ENCODE data around the gene RNF208. TPM values are rescaled to one million over a fixed set of nuclear protein-coding genes. Genes with fewer than 3 reads are reported as not detected.
A peak's percentile ranks its signal among the peaks of the same experiment; 100 is the strongest.

Gene RNF208
- polyA plus RNA-seq, 1 donor (not counting 4 experiments of a cell fraction or from before 2014, with no cell fraction given), result not detected

DNA sequence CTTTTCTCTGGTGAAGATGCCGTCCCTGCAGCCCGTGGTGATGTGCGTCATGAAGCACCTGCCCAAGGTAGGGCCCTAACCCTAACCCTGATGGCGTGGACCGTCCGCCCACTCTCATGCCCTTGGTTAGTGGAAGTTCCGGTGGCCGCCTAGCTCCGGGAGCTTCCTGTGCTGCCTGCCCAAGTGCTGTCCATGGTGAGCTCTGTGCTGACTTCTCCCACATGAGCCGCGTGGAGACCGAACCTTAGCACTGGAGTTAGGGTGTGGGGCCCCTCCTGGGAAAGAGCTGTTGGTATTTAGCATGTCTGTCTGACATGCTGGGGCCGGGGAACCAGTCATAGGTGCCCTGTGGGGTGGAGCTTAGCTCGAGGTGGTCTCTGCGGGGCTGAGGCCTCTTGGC is 34.3 kb upstream of the RNF208 start:
- Histone ChIP-seq H4K20me1 (ENCODE audit: control insufficient read depth, extremely low read depth, insufficient read depth, low read length) (no peaks in the 10 kb centered on the region), H3K9ac (ENCODE audit: control insufficient read depth, extremely low read depth, insufficient read depth, low read length) (peak overlapping the region; percentile 83), H3K4me1 (ENCODE audit: control insufficient read depth, extremely low read depth, insufficient read depth, low read length) (peaks cover 15% of the 10 kb centered on the region), H3K9me3 (ENCODE audit: control insufficient read depth, low read depth, low read length) (no peaks in the 10 kb centered on the region), H3K79me2 (ENCODE audit: control insufficient read depth, insufficient read depth, low read length) (peaks cover 26% of the 10 kb centered on the region), H3K4me2 (ENCODE audit: control insufficient read depth, extremely low read depth, insufficient read depth, low read depth, low read length) (peak overlapping the region; percentile 91), H3K9me1 (ENCODE audit: control insufficient read depth, extremely low read depth, insufficient read depth, low read length) (no peaks in the 10 kb centered on the region), H3K27me3 (ENCODE audit: control insufficient read depth, extremely low read depth, insufficient read depth, low read length) (no peaks in the 10 kb centered on the region), H3K36me3 (ENCODE audit: control insufficient read depth in 2 of 2, extremely low read depth in 1 of 2, insufficient read depth in 2 of 2, low read length in 2 of 2) (peaks cover 8 to 22% of the 10 kb centered on the region in 2 experiments), H3K4me3 (ENCODE audit: control insufficient read depth in 2 of 3, extremely low read depth in 1 of 3, insufficient read depth in 2 of 3, low read depth in 1 of 3, low read length in 3 of 3) (peak overlapping the region; percentile 70 to 97 (median 84)), H2AFZ (ENCODE audit: control insufficient read depth, low read length) (no peak overlapping the region), H3K27ac (ENCODE audit: control insufficient read depth, insufficient read depth, low read length) (no peak overlapping the region)
- no peak for TF ChIP-seq EZH2 (IDR thresholded peaks at IDR 0.05; ENCODE audit: low read length)
- TF ChIP-seq, protein P1, sequence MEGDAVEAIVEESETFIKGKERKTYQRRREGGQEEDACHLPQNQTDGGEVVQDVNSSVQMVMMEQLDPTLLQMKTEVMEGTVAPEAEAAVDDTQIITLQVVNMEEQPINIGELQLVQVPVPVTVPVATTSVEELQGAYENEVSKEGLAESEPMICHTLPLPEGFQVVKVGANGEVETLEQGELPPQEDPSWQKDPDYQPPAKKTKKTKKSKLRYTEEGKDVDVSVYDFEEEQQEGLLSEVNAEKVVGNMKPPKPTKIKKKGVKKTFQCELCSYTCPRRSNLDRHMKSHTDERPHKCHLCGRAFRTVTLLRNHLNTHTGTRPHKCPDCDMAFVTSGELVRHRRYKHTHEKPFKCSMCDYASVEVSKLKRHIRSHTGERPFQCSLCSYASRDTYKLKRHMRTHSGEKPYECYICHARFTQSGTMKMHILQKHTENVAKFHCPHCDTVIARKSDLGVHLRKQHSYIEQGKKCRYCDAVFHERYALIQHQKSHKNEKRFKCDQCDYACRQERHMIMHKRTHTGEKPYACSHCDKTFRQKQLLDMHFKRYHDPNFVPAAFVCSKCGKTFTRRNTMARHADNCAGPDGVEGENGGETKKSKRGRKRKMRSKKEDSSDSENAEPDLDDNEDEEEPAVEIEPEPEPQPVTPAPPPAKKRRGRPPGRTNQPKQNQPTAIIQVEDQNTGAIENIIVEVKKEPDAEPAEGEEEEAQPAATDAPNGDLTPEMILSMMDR (optimal IDR thresholded peaks at IDR 0.05 in 1 of 3, IDR thresholded peaks at IDR 0.05 in 1 of 3, conservative IDR thresholded peaks at IDR 0.05 in 1 of 3; ENCODE audit: extremely low read depth in 1 of 3, insufficient read depth in 2 of 3, low read length in 3 of 3), result no peak
- FAIRE-seq (no peak), DNase-seq (ENCODE audit: low read depth, low spot score) (no peak)
- dilution Hi-C loops (cut with MboI; ENCODE audit: extremely low pct_ligation_motif_present, low sequenced_read_pairs), result no loop called here

DNA sequence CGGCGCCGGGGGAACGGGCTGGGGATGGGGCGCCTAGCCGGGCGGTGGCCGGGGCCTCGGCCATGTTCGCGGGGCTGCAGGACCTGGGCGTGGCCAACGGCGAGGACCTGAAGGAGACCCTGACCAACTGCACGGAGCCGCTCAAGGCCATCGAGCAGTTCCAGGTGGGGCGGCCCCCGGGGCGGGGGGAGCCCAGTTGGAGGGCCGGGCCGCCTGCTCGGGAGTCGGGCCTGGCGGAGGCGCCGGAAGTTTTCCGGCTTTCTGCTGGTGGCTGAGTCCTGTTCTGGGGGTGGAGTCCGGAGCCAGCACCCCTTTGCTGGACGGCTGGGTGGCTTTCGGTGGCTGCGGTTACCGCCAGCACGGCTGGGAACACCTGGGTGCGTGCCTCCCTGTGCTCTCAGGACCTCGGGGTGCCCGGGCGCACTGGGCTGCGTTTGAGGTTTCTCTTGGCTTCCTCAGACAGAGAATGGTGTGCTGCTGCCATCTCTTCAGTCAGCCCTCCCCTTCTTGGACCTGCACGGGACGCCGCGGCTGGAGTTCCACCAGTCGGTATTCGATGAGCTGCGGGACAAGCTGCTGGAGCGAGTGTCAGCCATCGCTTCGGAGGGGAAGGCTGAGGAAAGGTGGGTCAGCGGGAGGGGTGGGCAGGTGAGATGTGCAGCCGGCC is 33.5 kb upstream of the RNF208 start:
- H3K36me3 ChIP-seq (ENCODE audit: control insufficient read depth in 2 of 2, extremely low read depth in 1 of 2, insufficient read depth in 2 of 2, low read length in 2 of 2), result peaks cover 8 to 22% of the 10 kb centered on the region in 2 experiments
- no peaks in the 10 kb centered on the region for H3K27me3 ChIP-seq (ENCODE audit: control insufficient read depth, extremely low read depth, insufficient read depth, low read length)
- H3K79me2 ChIP-seq (ENCODE audit: control insufficient read depth, insufficient read depth, low read length), result peaks cover 26% of the 10 kb centered on the region
- H3K9me3 ChIP-seq (ENCODE audit: control insufficient read depth, low read depth, low read length), result no peaks in the 10 kb centered on the region
- H2AFZ ChIP-seq (ENCODE audit: control insufficient read depth, low read length), result peak overlapping the region; percentile 53
- H3K4me2 ChIP-seq (ENCODE audit: control insufficient read depth, extremely low read depth, insufficient read depth, low read depth, low read length), result peak overlapping the region; percentile 91
- peaks cover 15% of the 10 kb centered on the region for H3K4me1 ChIP-seq (ENCODE audit: control insufficient read depth, extremely low read depth, insufficient read depth, low read length)
- H3K4me3 ChIP-seq (ENCODE audit: control insufficient read depth in 2 of 3, extremely low read depth in 1 of 3, insufficient read depth in 2 of 3, low read depth in 1 of 3, low read length in 3 of 3), result peak overlapping the region; percentile 70 to 97 (median 84)
- H3K9ac ChIP-seq (ENCODE audit: control insufficient read depth, extremely low read depth, insufficient read depth, low read length), result peak overlapping the region; percentile 83
- FAIRE-seq, result no peak
- no peak for TF ChIP-seq EZH2 (IDR thresholded peaks at IDR 0.05; ENCODE audit: low read length)
- TF ChIP-seq, protein P1 (optimal IDR thresholded peaks at IDR 0.05 in 1 of 3, IDR thresholded peaks at IDR 0.05 in 1 of 3, conservative IDR thresholded peaks at IDR 0.05 in 1 of 3; ENCODE audit: extremely low read depth in 1 of 3, insufficient read depth in 2 of 3, low read length in 3 of 3), result no peak
- no peak for DNase-seq (ENCODE audit: low read depth, low spot score)
- H3K9me1 ChIP-seq (ENCODE audit: control insufficient read depth, extremely low read depth, insufficient read depth, low read length), result no peaks in the 10 kb centered on the region
- H4K20me1 ChIP-seq (ENCODE audit: control insufficient read depth, extremely low read depth, insufficient read depth, low read length), result no peaks in the 10 kb centered on the region
- dilution Hi-C loops (cut with MboI; ENCODE audit: extremely low pct_ligation_motif_present, low sequenced_read_pairs), result no loop called here
- peak overlapping the region; percentile 58 for H3K27ac ChIP-seq (ENCODE audit: control insufficient read depth, insufficient read depth, low read length)
